ENCODE results near the gene MEG3.

The MEG3 gene

DNA sequence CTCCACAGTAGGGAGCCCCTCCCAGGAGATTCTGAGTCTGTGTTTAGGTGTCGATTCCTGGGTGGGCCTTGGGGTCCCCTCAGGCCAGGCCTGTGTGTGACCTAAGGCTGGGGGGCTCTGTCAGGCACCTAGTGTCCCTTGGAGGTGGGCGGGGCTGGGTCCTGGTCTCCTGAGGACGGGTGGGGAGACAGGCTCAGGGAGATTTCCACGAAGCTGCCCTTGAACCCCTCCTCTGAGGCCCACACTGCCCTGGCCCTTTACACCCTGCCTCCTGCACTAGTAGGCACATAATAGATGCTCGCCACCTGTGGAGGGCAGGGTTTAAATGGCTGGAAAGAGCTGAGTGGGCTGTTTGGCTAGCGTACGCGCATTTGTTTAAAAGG, 32.9 kb downstream of the MEG3 start:
- no peak for DNase-seq (ENCODE audit: low read depth)
- no peak overlapping the region for H3K4me3 ChIP-seq (ENCODE audit: low read depth, low read length)

DNA sequence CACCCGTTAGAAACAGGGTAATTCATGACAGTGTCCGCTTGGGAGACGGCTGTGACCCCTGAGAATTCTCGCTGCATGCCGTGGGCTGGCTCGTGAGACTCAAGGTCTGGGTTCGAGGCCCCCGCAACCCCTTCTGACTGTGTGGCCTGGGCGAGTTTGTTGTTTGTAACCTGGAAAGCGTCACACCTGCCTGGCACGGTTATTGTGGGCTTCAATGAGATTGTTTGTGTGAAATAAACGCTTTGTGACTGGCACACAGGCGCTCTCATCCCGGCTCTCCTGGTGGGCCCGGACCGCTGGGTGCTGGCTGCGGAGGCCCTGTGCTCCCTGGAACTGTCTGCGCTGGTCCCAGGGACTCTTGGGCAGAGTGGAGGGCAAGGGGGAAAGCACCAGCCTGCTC, 33.9 kb downstream of the MEG3 start:
- no peak overlapping the region for H3K4me3 ChIP-seq (ENCODE audit: low read depth, low read length)
- no peak for DNase-seq (ENCODE audit: low read depth)

GRCh38 chr14:100860556-100861187, 34.8 kb downstream of the MEG3 start:
- H3K4me3 ChIP-seq (ENCODE audit: low read depth, low read length): no peak overlapping the region

GRCh38 chr14:100861188-100861936, 35.4 kb downstream of the MEG3 start:
- DNase-seq (ENCODE audit: low read depth): no peak

More at GRCh38 chr14:100860556-100861187, 34.8 kb downstream of the MEG3 start:
- no peak for DNase-seq (ENCODE audit: low read depth)

DNA sequence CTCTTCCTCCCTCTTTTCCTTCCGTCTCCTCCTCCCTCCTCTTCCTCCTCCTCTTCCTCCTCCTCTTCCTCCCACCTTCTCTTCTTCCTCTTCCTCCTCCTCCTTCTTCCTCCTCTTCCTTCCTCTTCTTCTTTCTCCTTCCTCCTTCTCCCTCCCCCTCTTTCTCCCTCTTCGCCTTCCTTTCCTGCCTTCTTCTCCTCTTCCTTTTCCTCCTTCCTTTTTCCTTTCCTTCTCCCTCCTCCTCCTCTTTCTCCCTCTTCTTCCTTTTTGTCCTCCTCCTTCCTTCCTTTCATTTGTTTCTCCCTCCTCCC, 36.0 kb downstream of the MEG3 start:
- no peak overlapping the region for H3K4me3 ChIP-seq (ENCODE audit: low read depth, low read length)
- no peak for DNase-seq (ENCODE audit: low read depth)

More at GRCh38 chr14:100861188-100861936, 35.4 kb downstream of the MEG3 start:
- no peak overlapping the region for H3K4me3 ChIP-seq (ENCODE audit: low read depth, low read length)

DNA sequence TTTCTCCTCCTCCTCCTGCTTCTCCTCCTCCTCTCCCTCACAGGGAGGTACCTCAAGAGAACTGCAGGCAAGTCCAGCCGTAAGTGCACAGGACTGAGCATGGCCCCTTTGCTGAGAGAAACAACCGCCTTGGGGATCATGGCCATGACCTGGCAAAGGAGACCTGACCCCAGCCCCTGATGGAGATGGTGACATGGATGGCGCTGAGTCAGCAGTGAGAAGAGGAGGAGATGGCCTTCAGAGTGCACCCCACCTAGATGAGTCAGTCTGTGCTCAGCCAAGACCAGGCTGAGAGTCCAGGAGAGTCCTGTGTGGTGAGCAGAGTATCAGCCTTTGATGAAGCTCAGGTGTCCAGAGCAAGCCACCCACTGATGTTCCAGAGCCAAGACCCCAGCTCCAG, 36.4 kb downstream of the MEG3 start:
- DNase-seq (ENCODE audit: low read depth): no peak
- H3K4me3 ChIP-seq (ENCODE audit: low read depth, low read length): no peak overlapping the region

GRCh38 chr14:100862793-100863192, 36.9 kb downstream of the MEG3 start:
- H3K4me3 ChIP-seq (ENCODE audit: low read depth, low read length): no peak overlapping the region
- no peak for DNase-seq (ENCODE audit: low read depth)

DNA sequence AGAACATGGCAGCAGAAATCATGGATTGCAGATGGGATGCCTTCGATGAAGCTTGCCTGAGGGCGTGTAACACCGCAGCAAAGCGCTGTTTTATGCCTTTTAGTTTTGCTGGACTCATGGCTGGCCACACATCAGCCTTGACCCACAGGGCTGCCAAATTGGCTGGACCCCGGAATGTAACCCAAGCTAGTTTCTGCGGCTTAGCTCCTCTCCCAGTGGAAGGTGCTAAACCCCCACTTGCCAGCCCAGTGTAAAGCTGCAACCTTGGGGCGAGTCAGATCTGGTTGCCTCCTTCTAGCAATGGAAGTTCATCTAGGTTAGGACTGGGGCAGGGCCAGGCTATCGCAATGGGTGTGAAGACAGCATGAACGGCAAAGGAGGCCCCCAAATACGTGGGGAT, 38.3 kb downstream of the MEG3 start:
- no peak overlapping the region for H3K4me3 ChIP-seq (ENCODE audit: low read depth, low read length)
- no peak for DNase-seq (ENCODE audit: low read depth)

DNA sequence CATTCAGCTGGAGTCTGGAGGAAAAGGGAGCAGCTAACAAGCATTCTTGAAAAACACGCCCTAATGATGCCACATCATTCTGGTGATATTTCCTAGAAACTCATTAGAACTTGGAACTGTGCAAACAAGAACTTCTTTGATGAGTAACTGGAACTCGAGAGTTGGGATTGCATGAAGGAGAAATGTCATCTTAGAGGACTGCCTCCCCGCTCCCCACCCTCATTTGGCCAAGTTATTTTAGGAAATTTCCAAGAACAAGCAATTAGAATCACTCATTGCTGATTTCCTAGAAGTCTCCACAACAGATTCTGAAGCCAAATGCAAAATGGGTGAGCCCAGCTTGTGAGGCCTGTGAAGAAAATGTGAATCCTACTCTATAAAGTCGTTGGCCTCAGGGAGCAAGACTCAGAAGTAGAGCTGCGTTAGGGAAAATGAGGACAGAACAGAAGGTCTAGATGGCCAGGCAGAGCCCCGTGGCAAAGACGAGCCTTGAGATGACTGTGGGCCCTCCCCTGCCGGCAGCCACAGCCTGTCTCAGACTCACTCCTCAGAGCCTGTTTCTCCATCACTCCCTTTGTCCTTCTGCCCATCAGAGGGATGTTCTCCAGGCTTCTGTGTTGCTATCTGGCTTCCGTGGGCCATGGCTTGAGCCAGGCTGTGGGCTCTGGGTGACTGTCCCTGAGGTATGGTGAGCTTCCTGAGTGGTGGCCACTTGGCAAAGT, 39.2 kb downstream of the MEG3 start:
- H3K4me3 ChIP-seq (ENCODE audit: low read depth, low read length): no peak overlapping the region
- DNase-seq (ENCODE audit: low read depth): no peak

DNA sequence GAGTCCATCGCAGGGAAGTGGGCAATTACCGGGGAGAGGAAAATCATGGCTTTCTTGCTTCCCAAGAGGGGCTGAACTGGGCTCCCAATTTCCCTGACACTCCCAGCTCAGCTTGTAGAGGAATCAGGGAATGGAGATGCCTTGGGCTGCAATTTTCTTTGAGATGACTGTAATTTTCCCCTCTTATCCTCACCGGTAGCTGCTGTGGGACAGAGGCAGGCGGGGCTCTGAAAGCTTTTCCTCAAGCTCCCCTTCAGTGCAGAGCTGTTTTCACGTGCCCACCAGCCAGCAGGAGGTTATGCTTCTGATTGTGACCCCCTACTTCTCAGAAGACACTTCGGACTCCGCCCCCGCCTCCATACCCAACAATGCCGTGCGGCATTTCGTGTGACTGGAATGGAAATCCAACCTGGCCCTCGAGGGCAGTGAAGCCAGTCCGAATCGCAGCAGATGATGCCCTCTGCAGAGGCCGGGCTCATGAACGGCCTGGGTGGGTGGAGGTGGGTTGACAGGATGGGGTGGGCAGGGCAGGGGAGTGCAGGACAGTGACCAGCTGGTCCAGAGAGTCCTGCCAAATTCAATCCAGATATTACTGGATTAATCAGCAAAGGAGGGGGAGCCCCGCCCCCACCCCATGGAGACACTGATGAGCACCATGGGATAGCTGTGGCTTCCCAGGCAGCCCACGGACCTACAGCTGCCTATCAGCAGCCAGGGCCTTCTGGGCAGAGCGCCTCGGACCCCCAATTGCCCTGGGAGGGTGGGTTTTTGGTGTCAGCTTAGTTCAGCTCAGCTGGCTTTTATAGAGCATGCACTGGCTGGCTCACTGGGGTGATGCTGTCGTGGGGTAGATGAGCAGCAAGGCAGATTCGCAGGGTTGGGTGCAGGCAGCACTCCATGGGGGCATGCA, 40.0 kb downstream of the MEG3 start:
- no peak for DNase-seq (ENCODE audit: low read depth)
- no peak overlapping the region for H3K4me3 ChIP-seq (ENCODE audit: low read depth, low read length)

DNA sequence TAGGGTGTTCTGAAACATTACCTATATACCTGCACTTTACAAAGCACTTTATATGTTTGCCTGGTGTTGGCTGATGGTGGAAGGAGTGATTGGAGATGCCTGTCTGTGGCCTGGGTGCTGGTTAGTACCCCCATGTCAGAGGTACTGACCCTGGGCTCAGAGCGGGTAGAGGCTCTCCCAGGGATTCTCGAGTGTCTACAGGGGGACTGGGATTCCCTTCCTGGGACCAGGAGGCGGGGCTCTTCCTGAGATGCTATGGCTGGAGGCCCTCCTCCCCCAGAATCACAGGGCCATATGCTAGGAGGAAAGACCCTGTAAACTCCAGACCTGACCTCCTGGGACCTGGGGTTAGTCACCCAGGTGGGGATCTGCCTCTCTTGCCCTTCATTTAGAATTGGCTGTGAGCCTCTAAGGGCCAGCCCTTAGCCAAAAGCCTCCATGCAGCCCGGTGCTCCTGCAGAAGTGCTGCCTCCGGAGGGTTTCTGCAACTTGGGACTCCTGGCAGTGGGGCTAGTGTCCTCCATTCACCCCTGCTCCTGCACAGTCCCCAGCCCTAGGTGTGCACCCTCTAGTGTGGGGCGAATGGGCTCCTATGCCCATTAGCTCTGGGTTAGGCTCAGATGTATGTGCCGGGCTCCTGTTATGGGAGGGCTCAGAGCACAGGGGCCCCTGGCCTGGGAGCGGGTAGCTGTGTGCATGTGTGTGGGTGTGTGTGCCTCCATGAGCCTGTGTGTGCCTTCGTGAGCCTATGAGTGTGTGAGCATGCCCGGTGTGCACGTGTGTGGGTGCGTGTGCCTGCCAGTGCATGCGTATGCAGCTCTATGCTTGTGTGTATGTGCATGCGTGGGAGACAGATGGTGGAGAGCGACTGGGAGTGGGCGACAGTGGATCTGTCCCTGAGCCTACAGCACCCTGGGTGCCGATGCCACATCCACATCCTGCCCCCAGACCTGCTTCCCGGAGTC, 41.0 kb downstream of the MEG3 start:
- DNase-seq (ENCODE audit: low read depth): no peak
- no peak overlapping the region for H3K4me3 ChIP-seq (ENCODE audit: low read depth, low read length)

GRCh38 chr14:100867631-100868315, 41.9 kb downstream of the MEG3 start:
- DNase-seq (ENCODE audit: low read depth): no peak
- H3K4me3 ChIP-seq (ENCODE audit: low read depth, low read length): no peak overlapping the region

GRCh38 chr14:100868621-100869370, 42.9 kb downstream of the MEG3 start:
- no peak overlapping the region for H3K4me3 ChIP-seq (ENCODE audit: low read depth, low read length)
- no peak for DNase-seq (ENCODE audit: low read depth)

GRCh38 chr14:100871234-100872186, 45.6 kb downstream of the MEG3 start:
- peak; percentile 29 for DNase-seq (ENCODE audit: low read depth)

GRCh38 chr14:100872259-100873095, 46.6 kb downstream of the MEG3 start:
- DNase-seq (ENCODE audit: low read depth): no peak
- no peak overlapping the region for H3K4me3 ChIP-seq (ENCODE audit: low read depth, low read length)

More at GRCh38 chr14:100871234-100872186, 45.6 kb downstream of the MEG3 start:
- H3K4me3 ChIP-seq (ENCODE audit: low read depth, low read length): no peak overlapping the region

DNA sequence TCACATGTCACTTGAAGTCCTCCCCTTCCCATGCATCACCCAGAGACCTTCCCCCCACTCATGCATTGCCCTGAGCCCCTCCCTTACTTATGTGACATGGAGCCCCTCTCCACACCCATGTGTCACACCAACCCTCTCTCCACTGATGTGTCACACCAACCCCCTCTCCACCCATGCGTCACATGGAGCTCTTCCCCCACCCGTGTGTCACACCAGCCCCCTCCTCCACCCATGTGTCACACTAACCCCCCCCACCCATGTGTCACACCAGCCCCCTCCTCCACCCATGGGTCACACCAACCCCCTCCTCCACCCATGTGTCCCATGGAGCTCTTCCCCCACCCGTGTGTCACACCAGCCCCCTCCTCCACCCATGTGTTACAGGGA, 47.2 kb downstream of the MEG3 start:
- H3K4me3 ChIP-seq (ENCODE audit: low read depth, low read length): no peak overlapping the region
- no peak for DNase-seq (ENCODE audit: low read depth)

All from skeletal muscle cell (primary cell).